ENCODE measurements around the gene GLI3.

Gene GLI3

DNA sequence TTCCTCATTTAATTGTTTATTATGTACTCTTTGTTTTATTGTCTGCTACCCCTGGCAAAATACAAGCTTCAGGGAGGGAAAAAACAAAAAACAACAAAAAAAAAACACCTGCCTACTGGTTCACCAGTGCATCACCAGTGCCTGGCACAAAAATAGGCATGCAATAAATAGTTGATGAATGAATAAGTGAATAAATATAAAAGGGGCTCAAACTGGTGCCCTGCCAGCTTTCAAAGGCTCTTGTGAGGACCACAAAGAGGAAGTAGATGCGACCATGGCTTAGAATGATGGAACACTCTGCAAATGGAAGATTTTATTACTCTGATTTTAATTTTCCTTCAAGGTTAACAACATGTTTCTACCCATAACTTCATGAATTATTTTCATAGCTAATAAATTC lies 321.1 kb downstream of the GLI3 start:
- no peak overlapping the region for H2AK5ac ChIP-seq (ENCODE audit: low read length)
- peak overlapping the region; percentile 22 for H2BK120ac ChIP-seq (ENCODE audit: insufficient read depth, low read length, poor library complexity)
- H3K36me3 ChIP-seq (ENCODE audit: control insufficient read depth in 1 of 2, insufficient read depth in 2 of 2, low read length in 2 of 2): no peaks in the 10 kb centered on the region
- H4K91ac ChIP-seq (ENCODE audit: low read depth, low read length): no peak overlapping the region
- no CpG with 5 or more reads among the region's 1 CpG for WGBS (ENCODE audit: extremely low coverage, insufficient coverage, insufficient read length)
- no peak overlapping the region for H2BK5ac ChIP-seq (ENCODE audit: low read depth, low read length, poor library complexity)
- no peak overlapping the region for H3K23ac ChIP-seq (ENCODE audit: low read length)
- no peak overlapping the region for H3K9ac ChIP-seq (ENCODE audit: low read length)
- no peak overlapping the region for H4K8ac ChIP-seq (ENCODE audit: low read depth, low read length)
- H3K4me2 ChIP-seq (ENCODE audit: low read length): no peak overlapping the region
- H3K4me1 ChIP-seq (ENCODE audit: control insufficient read depth in 1 of 2, insufficient read depth in 2 of 2, low read length in 2 of 2): peaks cover 4 to 5% of the 10 kb centered on the region in 2 experiments
- H2AFZ ChIP-seq (ENCODE audit: insufficient read depth, low read length, poor library complexity): no peak overlapping the region
- DNase-seq: no peak
- H3K27me3 ChIP-seq (ENCODE audit: insufficient read depth, low read length): no peaks in the 10 kb centered on the region
- no peak overlapping the region for H3K14ac ChIP-seq (ENCODE audit: low read length)
- H3K27ac ChIP-seq (ENCODE audit: low read depth, low read length): no peak overlapping the region
- no peaks in the 10 kb centered on the region for H3K9me3 ChIP-seq (ENCODE audit: insufficient read depth, low read depth, low read length)
- no peak overlapping the region for H3K4ac ChIP-seq (ENCODE audit: low read depth, low read length)
- no peak overlapping the region for H3K4me3 ChIP-seq (ENCODE audit: low read depth, low read length)
- H3K79me2 ChIP-seq (ENCODE audit: control insufficient read depth, insufficient read depth, low read length, poor library complexity): peaks cover 2% of the 10 kb centered on the region
- H3K79me1 ChIP-seq (ENCODE audit: low read length): peaks cover 3% of the 10 kb centered on the region
- H2BK12ac ChIP-seq (ENCODE audit: low read length): no peak overlapping the region
- no peak overlapping the region for H3K18ac ChIP-seq (ENCODE audit: low read length)
- H4K12ac ChIP-seq (ENCODE audit: low read depth, low read length): no peak overlapping the region

DNA sequence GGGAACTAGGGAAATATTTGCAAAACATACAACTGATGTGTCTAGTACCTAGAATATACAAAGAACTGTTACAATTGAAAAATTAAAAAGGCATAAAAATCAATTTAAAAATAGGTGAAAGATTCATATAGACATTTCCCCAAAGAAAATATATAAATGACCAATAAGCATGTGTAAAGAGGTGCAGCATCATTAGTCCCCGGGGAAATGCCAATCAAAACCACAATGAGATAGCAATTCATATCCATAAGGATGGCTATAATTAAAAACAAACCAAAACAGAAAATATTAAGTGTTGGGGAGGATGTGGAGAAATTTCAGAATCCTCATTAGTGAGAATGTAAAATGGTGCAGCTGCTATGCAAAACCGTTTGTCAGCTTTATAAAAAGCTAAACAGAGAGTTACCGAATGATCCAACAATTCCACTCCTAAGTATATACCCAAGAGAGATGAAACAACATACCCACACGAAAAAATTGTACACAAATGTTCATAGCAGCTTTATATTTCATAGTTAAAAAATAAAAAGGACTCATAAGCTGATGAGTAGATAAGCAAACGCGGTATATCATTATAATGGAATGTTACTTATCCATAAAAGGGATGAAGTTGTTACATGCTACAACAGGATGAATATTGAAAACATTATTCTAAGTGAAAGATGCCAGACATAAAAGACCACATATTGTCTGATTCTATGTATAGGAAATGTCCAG lies 324.0 kb downstream of the GLI3 start:
- H4K12ac ChIP-seq (ENCODE audit: low read depth, low read length): no peak overlapping the region
- no peak for DNase-seq
- no CpG with 5 or more reads among the region's 6 CpGs for WGBS (ENCODE audit: extremely low coverage, insufficient coverage, insufficient read length)

DNA sequence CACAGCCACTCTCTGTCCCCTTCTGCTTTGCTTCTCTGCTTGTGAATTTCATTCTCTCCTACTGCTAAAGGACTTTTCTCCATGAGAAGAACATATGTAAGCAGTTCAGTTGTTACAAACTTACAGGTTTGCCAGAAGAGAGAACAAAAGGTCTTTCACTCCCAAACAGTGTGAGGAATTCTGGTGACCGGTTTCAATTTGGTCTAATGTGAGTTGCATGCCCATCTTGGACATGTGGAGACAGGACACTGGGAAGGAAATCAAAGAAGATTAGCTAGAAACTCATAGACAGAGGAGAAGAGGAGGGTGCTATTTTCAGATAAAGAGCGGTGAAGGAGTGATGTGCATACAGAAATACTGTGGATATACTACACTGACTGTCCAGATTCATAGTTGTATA lies 324.6 kb downstream of the GLI3 start:
- Histone ChIP-seq H2BK12ac (ENCODE audit: low read length) (no peak overlapping the region), H2BK5ac (ENCODE audit: low read depth, low read length, poor library complexity) (no peak overlapping the region), H3K23ac (ENCODE audit: low read length) (no peak overlapping the region), H3K9me3 (ENCODE audit: insufficient read depth, low read depth, low read length) (no peaks in the 10 kb centered on the region), H3K27me3 (ENCODE audit: insufficient read depth, low read length) (no peaks in the 10 kb centered on the region), H4K8ac (ENCODE audit: low read depth, low read length) (no peak overlapping the region), H3K36me3 (ENCODE audit: control insufficient read depth in 1 of 2, insufficient read depth in 2 of 2, low read length in 2 of 2) (no peaks in the 10 kb centered on the region), H2BK120ac (ENCODE audit: insufficient read depth, low read length, poor library complexity) (no peak overlapping the region), H3K79me2 (ENCODE audit: control insufficient read depth, insufficient read depth, low read length, poor library complexity) (peaks cover 2% of the 10 kb centered on the region), H3K27ac (ENCODE audit: low read depth, low read length) (no peak overlapping the region), H2AK5ac (ENCODE audit: low read length) (no peak overlapping the region), H3K4me2 (ENCODE audit: low read length) (no peak overlapping the region), H3K9ac (ENCODE audit: low read length) (no peak overlapping the region), H3K14ac (ENCODE audit: low read length) (no peak overlapping the region), H3K18ac (ENCODE audit: low read length) (no peak overlapping the region), H3K4ac (ENCODE audit: low read depth, low read length) (no peak overlapping the region), H4K91ac (ENCODE audit: low read depth, low read length) (no peak overlapping the region), H3K4me1 (ENCODE audit: control insufficient read depth in 1 of 2, insufficient read depth in 2 of 2, low read length in 2 of 2) (peaks cover 3 to 4% of the 10 kb centered on the region in 2 experiments), H3K4me3 (ENCODE audit: low read depth, low read length) (no peak overlapping the region), H3K79me1 (ENCODE audit: low read length) (peaks cover 3% of the 10 kb centered on the region), H2AFZ (ENCODE audit: insufficient read depth, low read length, poor library complexity) (no peak overlapping the region), H4K12ac (ENCODE audit: low read depth, low read length) (no peak overlapping the region)
- no peak for DNase-seq
- WGBS (ENCODE audit: extremely low coverage, insufficient coverage, insufficient read length): no CpG with 5 or more reads among the region's 2 CpGs

More for the DNA sequence above, 324.0 kb downstream of the GLI3 start:
- no peaks in the 10 kb centered on the region for H3K9me3 ChIP-seq (ENCODE audit: insufficient read depth, low read depth, low read length)
- no peak overlapping the region for H3K27ac ChIP-seq (ENCODE audit: low read depth, low read length)
- H3K79me1 ChIP-seq (ENCODE audit: low read length): peaks cover 3% of the 10 kb centered on the region
- peaks cover 2% of the 10 kb centered on the region for H3K79me2 ChIP-seq (ENCODE audit: control insufficient read depth, insufficient read depth, low read length, poor library complexity)
- no peak overlapping the region for H3K23ac ChIP-seq (ENCODE audit: low read length)
- H2BK5ac ChIP-seq (ENCODE audit: low read depth, low read length, poor library complexity): no peak overlapping the region
- H3K4me3 ChIP-seq (ENCODE audit: low read depth, low read length): no peak overlapping the region
- no peak overlapping the region for H2BK12ac ChIP-seq (ENCODE audit: low read length)
- H3K4me1 ChIP-seq (ENCODE audit: control insufficient read depth in 1 of 2, insufficient read depth in 2 of 2, low read length in 2 of 2): peaks cover 3 to 4% of the 10 kb centered on the region in 2 experiments
- H3K14ac ChIP-seq (ENCODE audit: low read length): no peak overlapping the region
- no peak overlapping the region for H4K91ac ChIP-seq (ENCODE audit: low read depth, low read length)
- no peak overlapping the region for H3K9ac ChIP-seq (ENCODE audit: low read length)
- H3K36me3 ChIP-seq (ENCODE audit: control insufficient read depth in 1 of 2, insufficient read depth in 2 of 2, low read length in 2 of 2): no peaks in the 10 kb centered on the region
- no peak overlapping the region for H2AK5ac ChIP-seq (ENCODE audit: low read length)
- no peak overlapping the region for H2BK120ac ChIP-seq (ENCODE audit: insufficient read depth, low read length, poor library complexity)
- no peak overlapping the region for H3K4ac ChIP-seq (ENCODE audit: low read depth, low read length)
- H3K27me3 ChIP-seq (ENCODE audit: insufficient read depth, low read length): no peaks in the 10 kb centered on the region
- no peak overlapping the region for H2AFZ ChIP-seq (ENCODE audit: insufficient read depth, low read length, poor library complexity)
- H4K8ac ChIP-seq (ENCODE audit: low read depth, low read length): no peak overlapping the region
- H3K4me2 ChIP-seq (ENCODE audit: low read length): no peak overlapping the region
- no peak overlapping the region for H3K18ac ChIP-seq (ENCODE audit: low read length)

DNA sequence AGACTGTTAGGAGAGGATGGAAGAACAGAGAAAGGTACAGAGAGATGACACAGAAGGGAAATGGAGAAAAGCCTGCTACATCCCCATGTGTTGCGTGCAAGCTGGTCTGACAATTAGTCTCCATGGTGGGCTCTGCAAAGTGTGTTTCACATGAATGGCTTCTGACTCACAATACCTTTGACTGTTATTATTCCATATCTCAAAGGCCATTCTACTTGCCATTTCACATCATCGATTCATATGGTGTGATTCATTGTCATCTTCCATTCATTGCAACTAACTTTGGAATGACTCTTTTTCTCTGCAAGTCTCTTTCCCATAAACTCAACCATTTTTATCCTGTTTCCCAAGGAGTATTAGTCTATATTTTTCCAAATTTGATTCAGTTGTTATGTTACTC lies 325.2 kb downstream of the GLI3 start:
- no peak overlapping the region for H2BK5ac ChIP-seq (ENCODE audit: low read depth, low read length, poor library complexity)
- no peak overlapping the region for H3K4me3 ChIP-seq (ENCODE audit: low read depth, low read length)
- H3K23ac ChIP-seq (ENCODE audit: low read length): no peak overlapping the region
- H4K8ac ChIP-seq (ENCODE audit: low read depth, low read length): no peak overlapping the region
- no peak overlapping the region for H3K14ac ChIP-seq (ENCODE audit: low read length)
- no peak overlapping the region for H2BK12ac ChIP-seq (ENCODE audit: low read length)
- H3K4me1 ChIP-seq (ENCODE audit: control insufficient read depth in 1 of 2, insufficient read depth in 2 of 2, low read length in 2 of 2): peaks cover 3 to 4% of the 10 kb centered on the region in 2 experiments
- no peak overlapping the region for H4K91ac ChIP-seq (ENCODE audit: low read depth, low read length)
- no peak overlapping the region for H4K12ac ChIP-seq (ENCODE audit: low read depth, low read length)
- no peak overlapping the region for H3K18ac ChIP-seq (ENCODE audit: low read length)
- WGBS (ENCODE audit: extremely low coverage, insufficient coverage, insufficient read length): no CpG with 5 or more reads among the region's 2 CpGs
- H2AFZ ChIP-seq (ENCODE audit: insufficient read depth, low read length, poor library complexity): no peak overlapping the region
- no peak overlapping the region for H2AK5ac ChIP-seq (ENCODE audit: low read length)
- H3K36me3 ChIP-seq (ENCODE audit: control insufficient read depth in 1 of 2, insufficient read depth in 2 of 2, low read length in 2 of 2): no peaks in the 10 kb centered on the region
- H3K9me3 ChIP-seq (ENCODE audit: insufficient read depth, low read depth, low read length): no peaks in the 10 kb centered on the region
- H3K79me1 ChIP-seq (ENCODE audit: low read length): peaks cover 3% of the 10 kb centered on the region
- no peak overlapping the region for H3K4ac ChIP-seq (ENCODE audit: low read depth, low read length)
- H3K4me2 ChIP-seq (ENCODE audit: low read length): no peak overlapping the region
- no peaks in the 10 kb centered on the region for H3K27me3 ChIP-seq (ENCODE audit: insufficient read depth, low read length)
- no peak overlapping the region for H2BK120ac ChIP-seq (ENCODE audit: insufficient read depth, low read length, poor library complexity)
- no peak overlapping the region for H3K9ac ChIP-seq (ENCODE audit: low read length)
- H3K27ac ChIP-seq (ENCODE audit: low read depth, low read length): no peak overlapping the region
- peaks cover 2% of the 10 kb centered on the region for H3K79me2 ChIP-seq (ENCODE audit: control insufficient read depth, insufficient read depth, low read length, poor library complexity)
- no peak for DNase-seq
